HEK293 (cell line): ENCODE data around the gene MYLK4.

ENCODE experiments used
- GLI2 ChIP-seq: fragments of 450-650 bp; formaldehyde crosslinking; IDR thresholded peaks from 2 replicates; pipeline ENCODE4; 2017; ENCODE audit warnings: missing biosample characterization, missing genetic modification characterization, low read depth, borderline replicate concordance
- KLF16 ChIP-seq: fragments of 450-650 bp; formaldehyde crosslinking; IDR thresholded peaks from 2 replicates; pipeline ENCODE4 v1.5.1; 2017; ENCODE audit warnings: missing biosample characterization, missing genetic modification characterization
- YY1 ChIP-seq: fragments of 450-650 bp; formaldehyde crosslinking; IDR thresholded peaks from 2 replicates; pipeline ENCODE4 v1.5.1; 2018; ENCODE audit warnings: missing biosample characterization, missing genetic modification characterization
- ZNF623 ChIP-seq: fragments of 450-650 bp; formaldehyde crosslinking; IDR thresholded peaks from 2 replicates; pipeline ENCODE4 v1.5.1; 2016; ENCODE audit warnings: missing biosample characterization, missing genetic modification characterization
- TF ChIP-seq, protein P1 (sequence below): fragments of 450-650 bp; formaldehyde crosslinking; IDR thresholded peaks from 2 replicates; pipeline ENCODE4 v1.5.1; 2016; ENCODE audit warnings: missing biosample characterization, missing genetic modification characterization
- TF ChIP-seq, protein P2 (sequence below): fragments of 450-650 bp; formaldehyde crosslinking; IDR thresholded peaks from 2 replicates; pipeline ENCODE4 v1.5.1; 2017; ENCODE audit warnings: missing biosample characterization, missing genetic modification characterization

DNA sequence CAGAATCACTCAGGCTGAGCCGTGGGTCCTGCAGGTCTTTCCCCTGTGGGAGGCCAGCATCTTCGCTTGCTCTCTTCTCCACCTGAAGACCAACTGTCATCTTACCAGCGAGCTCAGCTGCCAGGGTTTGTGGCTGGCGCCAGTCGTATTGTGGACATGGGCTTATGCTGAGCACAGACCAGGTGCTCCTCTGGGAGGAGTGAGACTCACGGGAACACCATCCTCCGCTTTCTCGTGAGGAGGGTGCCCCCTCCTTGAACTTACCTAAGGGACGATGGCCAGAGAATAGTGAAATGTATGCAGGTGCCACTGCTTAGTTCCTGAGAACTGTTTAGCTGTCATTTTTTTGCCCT is 31.6 kb upstream of the MYLK4 start:
- TF ChIP-seq, protein P1, sequence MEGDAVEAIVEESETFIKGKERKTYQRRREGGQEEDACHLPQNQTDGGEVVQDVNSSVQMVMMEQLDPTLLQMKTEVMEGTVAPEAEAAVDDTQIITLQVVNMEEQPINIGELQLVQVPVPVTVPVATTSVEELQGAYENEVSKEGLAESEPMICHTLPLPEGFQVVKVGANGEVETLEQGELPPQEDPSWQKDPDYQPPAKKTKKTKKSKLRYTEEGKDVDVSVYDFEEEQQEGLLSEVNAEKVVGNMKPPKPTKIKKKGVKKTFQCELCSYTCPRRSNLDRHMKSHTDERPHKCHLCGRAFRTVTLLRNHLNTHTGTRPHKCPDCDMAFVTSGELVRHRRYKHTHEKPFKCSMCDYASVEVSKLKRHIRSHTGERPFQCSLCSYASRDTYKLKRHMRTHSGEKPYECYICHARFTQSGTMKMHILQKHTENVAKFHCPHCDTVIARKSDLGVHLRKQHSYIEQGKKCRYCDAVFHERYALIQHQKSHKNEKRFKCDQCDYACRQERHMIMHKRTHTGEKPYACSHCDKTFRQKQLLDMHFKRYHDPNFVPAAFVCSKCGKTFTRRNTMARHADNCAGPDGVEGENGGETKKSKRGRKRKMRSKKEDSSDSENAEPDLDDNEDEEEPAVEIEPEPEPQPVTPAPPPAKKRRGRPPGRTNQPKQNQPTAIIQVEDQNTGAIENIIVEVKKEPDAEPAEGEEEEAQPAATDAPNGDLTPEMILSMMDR: no peak
- TF ChIP-seq ZNF623 (tag by site-specific recombination): no peak
- TF ChIP-seq, protein P2, sequence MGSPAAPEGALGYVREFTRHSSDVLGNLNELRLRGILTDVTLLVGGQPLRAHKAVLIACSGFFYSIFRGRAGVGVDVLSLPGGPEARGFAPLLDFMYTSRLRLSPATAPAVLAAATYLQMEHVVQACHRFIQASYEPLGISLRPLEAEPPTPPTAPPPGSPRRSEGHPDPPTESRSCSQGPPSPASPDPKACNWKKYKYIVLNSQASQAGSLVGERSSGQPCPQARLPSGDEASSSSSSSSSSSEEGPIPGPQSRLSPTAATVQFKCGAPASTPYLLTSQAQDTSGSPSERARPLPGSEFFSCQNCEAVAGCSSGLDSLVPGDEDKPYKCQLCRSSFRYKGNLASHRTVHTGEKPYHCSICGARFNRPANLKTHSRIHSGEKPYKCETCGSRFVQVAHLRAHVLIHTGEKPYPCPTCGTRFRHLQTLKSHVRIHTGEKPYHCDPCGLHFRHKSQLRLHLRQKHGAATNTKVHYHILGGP (tag by site-specific recombination): no peak
- no peak for TF ChIP-seq YY1
- no peak for TF ChIP-seq KLF16 (tag by site-specific recombination)
- TF ChIP-seq GLI2 (tag by site-specific recombination): no peak
